ENCODE results near the gene CARD9.

DNA sequence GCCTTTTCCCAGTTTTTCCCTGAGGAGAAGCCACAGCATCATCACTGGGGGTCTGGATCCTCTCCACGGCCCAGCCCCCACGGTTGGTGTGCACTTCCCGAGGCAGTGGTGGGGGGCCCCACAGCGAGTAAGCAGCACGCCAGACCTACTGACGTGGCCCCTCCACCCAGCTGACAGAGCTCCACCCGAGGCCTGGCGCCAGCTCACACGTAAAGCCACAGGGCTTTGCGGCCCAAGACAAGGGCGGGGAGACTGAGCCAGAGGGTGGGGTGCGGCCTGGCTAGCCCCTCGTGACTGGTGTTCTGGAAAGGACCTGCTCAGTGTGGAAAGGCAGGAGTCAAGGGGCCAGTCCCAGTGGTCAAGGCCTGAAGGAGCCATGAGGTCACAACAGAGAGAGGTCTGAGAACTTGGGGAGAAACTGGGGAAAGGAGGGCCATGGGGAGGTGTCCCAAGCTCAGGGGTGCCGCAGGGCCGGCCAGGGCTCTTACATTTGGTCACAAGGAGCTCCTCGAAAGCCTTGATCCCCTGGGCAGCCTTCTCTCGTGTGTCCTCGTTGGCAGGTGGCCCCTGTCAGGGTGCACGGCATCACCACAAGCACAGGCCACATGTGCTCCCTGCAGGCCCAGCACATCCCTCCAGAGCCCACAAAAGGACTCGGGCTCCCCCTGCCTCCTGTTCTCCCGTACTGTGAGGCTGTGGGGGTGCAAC lies 21.0 kb upstream of the CARD9 start:
- TF ChIP-seq CTCF (IDR thresholded peaks at IDR 0.05): no peak
- no peak for TF ChIP-seq POLR2A (IDR thresholded peaks at IDR 0.05)

All from esophagus squamous epithelium (tissue), 4 donors.